HG03135 (cell line): ENCODE measurements around the gene CD34.

Experiments
- ATAC-seq: cut with Tn5 transposase; IDR thresholded peaks from one replicate; pipeline ENCODE4 v1.9.1; 2021; ENCODE audit warnings: mild to moderate bottlenecking, moderate library complexity; ENCODE audit not compliant: unreplicated experiment

CD34 gene, protein sequence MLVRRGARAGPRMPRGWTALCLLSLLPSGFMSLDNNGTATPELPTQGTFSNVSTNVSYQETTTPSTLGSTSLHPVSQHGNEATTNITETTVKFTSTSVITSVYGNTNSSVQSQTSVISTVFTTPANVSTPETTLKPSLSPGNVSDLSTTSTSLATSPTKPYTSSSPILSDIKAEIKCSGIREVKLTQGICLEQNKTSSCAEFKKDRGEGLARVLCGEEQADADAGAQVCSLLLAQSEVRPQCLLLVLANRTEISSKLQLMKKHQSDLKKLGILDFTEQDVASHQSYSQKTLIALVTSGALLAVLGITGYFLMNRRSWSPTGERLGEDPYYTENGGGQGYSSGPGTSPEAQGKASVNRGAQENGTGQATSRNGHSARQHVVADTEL

DNA sequence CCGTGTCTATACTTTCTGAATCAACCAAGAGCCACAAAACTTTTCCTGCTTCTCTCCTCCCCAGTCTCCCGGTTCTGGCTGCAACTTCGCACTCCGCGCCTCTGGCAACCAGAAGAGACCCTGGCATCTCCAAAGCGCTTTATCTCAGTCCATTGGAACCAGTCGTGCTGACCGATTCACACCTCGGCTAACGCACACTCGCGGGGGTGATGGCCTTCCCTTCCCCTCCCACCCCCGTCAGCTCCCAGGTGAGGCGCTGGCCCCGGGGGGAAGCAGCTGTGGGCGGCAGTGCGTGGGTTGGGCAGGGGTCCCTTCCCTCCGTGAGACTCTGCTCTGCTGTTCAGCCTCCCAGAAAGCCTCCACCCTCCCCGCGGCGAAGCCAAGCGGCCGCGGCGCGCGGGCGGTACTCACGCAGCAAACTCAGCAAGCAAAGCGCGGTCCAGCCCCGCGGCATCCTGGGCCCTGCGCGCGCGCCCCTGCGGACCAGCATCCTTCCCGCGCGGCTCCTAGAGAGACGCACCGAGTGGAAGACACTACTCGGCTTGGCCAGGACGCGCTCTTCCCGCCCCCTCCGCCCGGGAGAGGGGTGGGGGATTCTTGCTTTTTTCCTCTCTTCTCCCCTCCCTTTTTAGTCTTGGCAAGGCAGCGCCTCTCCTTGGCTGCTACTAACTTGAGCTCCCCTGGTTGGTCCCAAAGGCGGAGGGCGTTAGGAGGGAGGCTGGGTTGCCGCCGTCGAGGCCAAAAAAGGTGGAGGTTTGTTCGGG lies at the start of gene CD34:
CD34 (minus strand) TSS at position 535 of the 764 bp plus-strand sequence; CDS start at position 490, 45 bp downstream.
- ATAC-seq, result no peak

DNA sequence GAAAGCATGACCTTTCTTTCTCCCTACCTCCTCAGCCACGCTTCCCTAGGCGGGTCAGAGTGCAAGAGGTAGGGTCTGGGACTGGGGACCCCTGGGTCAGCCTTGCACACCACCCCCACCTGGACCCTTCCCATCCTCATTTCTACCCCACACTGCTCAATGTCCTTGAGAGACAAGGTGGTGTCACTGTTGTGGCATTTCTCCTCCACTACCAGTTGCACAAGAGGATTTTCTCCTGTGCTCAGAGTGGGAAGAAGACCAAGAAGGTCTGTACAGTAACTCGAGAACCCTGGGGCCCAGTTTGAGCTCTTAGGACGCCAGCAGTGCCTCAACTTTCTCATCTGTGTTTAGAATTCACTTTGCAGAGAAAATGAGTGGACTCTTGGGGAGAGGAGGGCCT lies 49.4 kb upstream of the CD34 start:
- no peak for ATAC-seq

DNA sequence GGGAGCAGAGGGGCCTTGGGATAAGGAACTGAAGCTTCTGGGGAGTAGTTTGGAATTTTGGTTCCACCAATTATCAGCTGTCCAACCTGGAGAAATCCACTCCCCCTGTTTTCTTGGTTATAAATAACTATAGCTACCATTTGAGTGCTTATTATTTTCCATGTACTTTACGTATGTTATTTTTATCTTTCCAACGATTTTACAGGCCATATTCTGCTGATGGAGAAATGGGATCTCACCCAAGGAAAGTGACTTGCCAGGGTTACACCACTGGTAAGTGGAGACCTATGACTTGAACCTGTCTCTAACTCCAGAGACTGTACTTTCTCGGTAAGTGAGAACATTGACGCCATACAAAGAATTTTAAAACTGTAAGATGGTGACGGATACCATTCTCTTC lies 49.0 kb upstream of the CD34 start:
- ATAC-seq, result no peak

DNA sequence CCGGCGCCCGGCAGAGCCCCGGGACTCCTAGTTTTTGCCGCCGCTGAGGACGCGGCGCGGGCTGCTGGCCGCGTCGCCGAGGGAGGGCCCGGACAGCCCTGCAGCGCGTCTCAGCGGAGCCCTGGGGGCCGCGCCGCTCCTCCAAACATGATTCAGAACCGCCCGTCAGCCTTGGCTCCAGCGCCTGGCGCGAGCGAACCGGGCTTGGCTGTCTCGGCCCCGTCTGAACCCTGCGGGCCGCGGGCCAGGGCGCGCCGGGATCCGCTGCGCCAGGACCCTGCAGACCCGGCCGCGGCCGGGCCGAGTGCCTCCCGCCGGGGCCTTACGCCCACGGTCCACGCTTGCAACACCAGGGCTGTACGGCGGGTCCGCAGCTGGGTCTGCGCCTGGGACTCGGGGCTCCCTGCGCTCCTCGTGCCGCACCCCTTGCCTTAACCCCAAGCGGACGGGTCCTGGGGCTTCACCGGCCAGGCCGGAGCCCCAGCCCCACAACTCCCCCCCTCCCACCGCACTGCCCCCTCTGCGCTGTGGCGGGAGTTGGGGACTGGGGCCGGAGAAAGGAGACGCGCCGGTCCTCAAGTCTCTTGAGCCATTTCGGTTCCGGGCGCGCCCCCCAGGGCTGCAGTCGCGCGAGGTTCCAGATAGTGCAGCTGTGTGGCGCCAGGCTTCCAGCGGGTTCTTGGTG lies 48.4 kb upstream of the CD34 start:
- ATAC-seq, result no peak

GRCh38 chr1:207958376-207959139 lies 47.6 kb upstream of the CD34 start:
- no peak for ATAC-seq

- ATAC-seq, result no peak
These were observed 46.1 kb upstream of the CD34 start for GRCh38 chr1:207956986-207957385.

DNA sequence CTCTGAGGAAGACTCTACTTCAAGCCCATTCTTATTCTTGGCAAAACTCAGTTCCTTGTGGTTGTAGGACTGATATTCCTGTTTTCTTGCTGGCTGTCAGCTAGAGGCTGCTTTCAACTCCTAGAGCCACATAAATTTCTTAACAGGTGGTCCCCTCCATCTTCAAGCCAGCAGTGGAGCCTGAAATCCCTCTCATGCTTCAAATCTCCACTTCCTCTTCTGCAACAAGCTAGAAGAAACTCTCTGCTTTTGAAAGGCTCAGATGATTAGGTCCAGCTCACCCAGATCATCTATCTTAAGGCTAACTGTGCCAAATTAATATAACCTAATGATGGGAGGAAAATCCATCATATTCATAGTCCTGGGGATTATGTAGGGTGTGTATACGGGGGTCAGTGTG lies 43.2 kb upstream of the CD34 start:
- no peak for ATAC-seq

- ATAC-seq, result no peak
These were observed 42.0 kb upstream of the CD34 start for GRCh38 chr1:207952617-207953542.

GRCh38 chr1:207951652-207952051 lies 40.7 kb upstream of the CD34 start:
- no peak for ATAC-seq

- ATAC-seq, result no peak
These were observed 39.8 kb upstream of the CD34 start for GRCh38 chr1:207950750-207951149.

GRCh38 chr1:207949571-207950195 lies 38.8 kb upstream of the CD34 start:
- no peak for ATAC-seq

- no peak for ATAC-seq
These were observed 37.8 kb upstream of the CD34 start for GRCh38 chr1:207948536-207949250.

- ATAC-seq, result no peak
These were observed 35.8 kb upstream of the CD34 start for GRCh38 chr1:207946756-207947155.

GRCh38 chr1:207944571-207944970 lies 33.6 kb upstream of the CD34 start:
- ATAC-seq, result no peak

GRCh38 chr1:207942337-207942741 lies 31.4 kb upstream of the CD34 start:
- peak; percentile 67 for ATAC-seq

DNA sequence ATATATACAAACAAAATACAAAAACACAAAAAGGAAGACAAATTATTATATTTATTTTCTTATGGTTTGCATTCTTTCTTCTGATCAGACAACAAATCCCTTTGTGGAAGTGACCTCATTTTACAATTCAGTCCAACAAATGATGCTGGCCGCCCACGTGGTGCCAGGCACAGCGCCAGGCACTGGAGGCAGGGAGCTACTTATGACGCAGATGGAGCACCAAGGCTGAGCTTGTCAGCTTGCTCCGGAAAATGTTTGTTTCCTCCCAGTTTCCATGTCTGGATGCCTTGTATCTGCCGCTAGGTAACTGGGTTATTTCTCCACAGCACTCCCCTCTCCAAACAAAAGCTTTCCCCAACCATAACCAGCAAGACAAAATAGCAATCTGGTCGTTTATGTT lies 30.7 kb upstream of the CD34 start:
- no peak for ATAC-seq

- no peak for ATAC-seq
These were observed 27.1 kb upstream of the CD34 start for GRCh38 chr1:207938016-207938415.

DNA sequence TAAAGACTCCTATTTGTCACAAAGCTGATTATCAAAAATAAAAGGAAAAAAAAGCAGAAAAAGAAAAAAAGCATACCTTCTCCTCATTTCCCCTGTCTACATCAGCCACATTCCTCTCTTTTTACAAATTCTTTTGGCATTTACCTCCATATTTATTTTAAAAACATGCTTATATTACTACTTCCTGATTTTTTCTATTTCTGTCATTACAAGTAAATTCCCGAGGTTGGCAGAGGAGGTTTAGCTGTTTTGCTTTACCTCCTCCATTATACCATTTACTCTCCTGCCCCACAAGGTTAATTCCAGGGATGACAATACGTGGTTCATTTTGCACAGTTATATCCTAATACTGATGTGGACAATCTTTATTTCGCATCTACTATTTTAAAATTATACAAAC lies 26.3 kb upstream of the CD34 start:
- no peak for ATAC-seq

- peak; percentile 96 for ATAC-seq
These were observed 24.2 kb upstream of the CD34 start for GRCh38 chr1:207935166-207935583.
